GM19043 (cell line): ENCODE measurements around the gene IFT57.

Experiments
- ATAC-seq: cut with Tn5 transposase; IDR thresholded peaks from one replicate; pipeline ENCODE4 v1.9.1; 2021; ENCODE audit warnings: low read depth; ENCODE audit not compliant: unreplicated experiment

IFT57 gene

GRCh38 chr3:108219336-108219735 is 2.9 kb downstream of the IFT57 start:
- ATAC-seq, result no peak

GRCh38 chr3:108218811-108219210 is 3.4 kb downstream of the IFT57 start:
- ATAC-seq, result no peak

GRCh38 chr3:108215871-108216270 is 6.4 kb downstream of the IFT57 start:
- no peak for ATAC-seq

GRCh38 chr3:108209579-108209978 is 12.6 kb downstream of the IFT57 start:
- ATAC-seq, result peak; percentile 45

- peak; percentile 87 for ATAC-seq
Observed at GRCh38 chr3:108208831-108209230, 13.4 kb downstream of the IFT57 start.

- ATAC-seq, result no peak
Observed at GRCh38 chr3:108202834-108203233, 19.4 kb downstream of the IFT57 start.

GRCh38 chr3:108202080-108202479 is 20.1 kb downstream of the IFT57 start:
- no peak for ATAC-seq

- ATAC-seq, result no peak
Observed at GRCh38 chr3:108201258-108201657, 21.0 kb downstream of the IFT57 start.

GRCh38 chr3:108200578-108200977 is 21.6 kb downstream of the IFT57 start:
- no peak for ATAC-seq

GRCh38 chr3:108200024-108200423 is 22.2 kb downstream of the IFT57 start:
- ATAC-seq, result no peak

GRCh38 chr3:108191394-108191793 is 30.8 kb downstream of the IFT57 start:
- no peak for ATAC-seq

- no peak for ATAC-seq
Observed at GRCh38 chr3:108190346-108190745, 31.9 kb downstream of the IFT57 start.

- no peak for ATAC-seq
Observed at GRCh38 chr3:108189440-108189839, 32.8 kb downstream of the IFT57 start.

- ATAC-seq, result no peak
Observed at GRCh38 chr3:108185536-108185935, 36.7 kb downstream of the IFT57 start.

- ATAC-seq, result no peak
Observed at GRCh38 chr3:108184824-108185223, 37.4 kb downstream of the IFT57 start.

GRCh38 chr3:108183971-108184370 is 38.3 kb downstream of the IFT57 start:
- ATAC-seq, result no peak

- no peak for ATAC-seq
Observed at GRCh38 chr3:108183181-108183580, 39.0 kb downstream of the IFT57 start.

- no peak for ATAC-seq
Observed at GRCh38 chr3:108182339-108182738, 39.9 kb downstream of the IFT57 start.

- ATAC-seq, result no peak
Observed at GRCh38 chr3:108181172-108181571, 41.1 kb downstream of the IFT57 start.

- ATAC-seq, result no peak
Observed at GRCh38 chr3:108180194-108180593, 42.0 kb downstream of the IFT57 start.

- no peak for ATAC-seq
Observed at GRCh38 chr3:108178676-108179075, 43.5 kb downstream of the IFT57 start.

- ATAC-seq, result no peak
Observed at GRCh38 chr3:108177536-108177935, 44.7 kb downstream of the IFT57 start.

- ATAC-seq, result no peak
Observed at GRCh38 chr3:108175352-108175751, 46.9 kb downstream of the IFT57 start.
